SK-N-SH (cell line): ENCODE measurements around the gene B3GNT7. TPM values are rescaled to one million over a fixed set of nuclear protein-coding genes. Genes with fewer than 3 reads are reported as not detected.

Source experiments
- CTCF ChIA-PET: fragments of 300-600, 350-600 bp; formaldehyde crosslinking; extraction: SDS; loops from one replicate; lab custom pipeline; 2021; lab: Yijun Ruan, JAX
- POLR2A ChIA-PET: fragments of 350-600 bp; sonication (Branson Sonifier 250); formaldehyde crosslinking; extraction: SDS; loops from one replicate; lab custom pipeline; 2020; ENCODE audit warnings: antibody characterized with exemption, inconsistent platforms; lab: Yijun Ruan, JAX
- DNase-seq: peaks from one replicate; pipeline ENCODE4 v3.0.0; 2012
- H2AFZ ChIP-seq: fragments of 200-600 bp; sonication (generic); 2 replicates; pipeline ENCODE4 v1.8.1; 2016; ENCODE audit warnings: antibody characterized with exemption, mild to moderate bottlenecking, low read depth
- H3F3A ChIP-seq: fragments of 200-600 bp; sonication (generic); replicated peaks from 2 replicates; pipeline ENCODE3; 2016; ENCODE audit warnings: antibody characterized with exemption, mild to moderate bottlenecking; ENCODE audit not compliant: insufficient read depth
- H3K27ac ChIP-seq, 2 experiments: fragments of 200-500 bp in 1 of 2; fragments of 200-600 bp in 1 of 2; sonication (Bioruptor generic) in 1 of 2; sonication (generic), shearing (Covaris generic) in 1 of 2; 2 replicates each; pipeline versions ENCODE4 v1.5.1 to v1.6.1; 2014 to 2016; ENCODE audit warnings: low read depth in 2 of 2, inconsistent platforms in 1 of 2, low read length in 1 of 2, mild to moderate bottlenecking in 1 of 2, mixed read lengths in 1 of 2
- H3K27me3 ChIP-seq: fragments of 200-600 bp; sonication (generic), shearing (Covaris generic); 2 replicates; pipeline ENCODE4 v1.6.1; 2016; ENCODE audit warnings: mixed run types; ENCODE audit not compliant: insufficient read depth
- H3K36me3 ChIP-seq, 2 experiments: fragments of 200-500 bp in 1 of 2; fragments of 200-600 bp in 1 of 2; sonication (Bioruptor generic) in 1 of 2; sonication (generic) in 1 of 2; replicated peaks in 1 of 2; 2 replicates each; pipeline versions ENCODE3 to v1.5.1; 2014 to 2016; ENCODE audit warnings: low read length in 1 of 2, mild to moderate bottlenecking in 1 of 2; ENCODE audit not compliant: insufficient read depth in 2 of 2, control insufficient read depth in 1 of 2
- H3K4me1 ChIP-seq, 2 experiments: fragments of 200-500 bp in 1 of 2; fragments of 200-600 bp in 1 of 2; sonication (Bioruptor generic) in 1 of 2; sonication (generic), shearing (Covaris generic) in 1 of 2; 2 replicates each; pipeline versions ENCODE4 v1.5.1 to v1.6.1; 2014 to 2016; ENCODE audit warnings: low read depth in 1 of 2, low read length in 1 of 2, mixed run types in 1 of 2; ENCODE audit not compliant: insufficient read depth in 2 of 2, control insufficient read depth in 1 of 2
- H3K4me2 ChIP-seq: fragments of 200-600 bp; sonication (generic), shearing (Covaris generic); 2 replicates; pipeline ENCODE4 v1.6.1; 2017; ENCODE audit warnings: mixed run types
- H3K4me3 ChIP-seq, 2 experiments: fragments of 200-500 bp in 1 of 2; fragments of 200-600 bp in 1 of 2; sonication (Bioruptor generic) in 1 of 2; sonication (generic), shearing (Covaris generic) in 1 of 2; 2 replicates each; pipeline versions ENCODE4 v1.5.1 to v1.8.1; 2014 to 2016; ENCODE audit warnings: low read depth in 2 of 2, inconsistent platforms in 1 of 2, low read length in 1 of 2, mild to moderate bottlenecking in 1 of 2, mixed read lengths in 1 of 2, moderate library complexity in 1 of 2
- H3K79me2 ChIP-seq: fragments of 200-600 bp; sonication (generic); 2 replicates; pipeline ENCODE4 v1.8.1; 2017; ENCODE audit warnings: mild to moderate bottlenecking; ENCODE audit not compliant: insufficient read depth
- H3K9ac ChIP-seq: fragments of 200-600 bp; sonication (generic); 2 replicates; pipeline ENCODE4 v1.6.1; 2017; ENCODE audit warnings: mixed run types
- H3K9me2 ChIP-seq: fragments of 200-600 bp; sonication (generic); 2 replicates; pipeline ENCODE4 v1.6.1; 2017; ENCODE audit warnings: mixed run types
- H3K9me3 ChIP-seq: fragments of 200-600 bp; sonication (generic); 2 replicates; pipeline ENCODE4 v1.6.1; 2017; ENCODE audit warnings: mixed run types, mild to moderate bottlenecking, moderate library complexity
- H4K20me1 ChIP-seq: fragments of 200-600 bp; sonication (generic); 2 replicates; pipeline ENCODE4 v1.6.1; 2017; ENCODE audit warnings: mild to moderate bottlenecking, mixed run types; ENCODE audit not compliant: insufficient read depth
- EP300 ChIP-seq, 2 experiments: IDR thresholded peaks; 2 replicates each; pipeline versions ENCODE4 v1.4.0 to v1.6.1; 2012; ENCODE audit warnings: borderline replicate concordance in 1 of 2, low read depth in 1 of 2, low read length in 1 of 2
- EZH2phosphoT487 ChIP-seq: fragments of 200-600 bp; sonication (generic); IDR thresholded peaks from 2 replicates; pipeline ENCODE4 v1.6.1; 2017; ENCODE audit warnings: low read depth, mixed run types, mild to moderate bottlenecking, antibody characterized with exemption, moderate library complexity, borderline replicate concordance
- FOSL2 ChIP-seq: IDR thresholded peaks from 2 replicates; pipeline ENCODE4 v1.4.0; 2012; ENCODE audit warnings: low read depth, mild to moderate bottlenecking, moderate library complexity, borderline replicate concordance
- FOXM1 ChIP-seq: IDR thresholded peaks from 2 replicates; pipeline ENCODE4 v1.4.0; 2012; ENCODE audit warnings: low read depth, mild to moderate bottlenecking
- GABPA ChIP-seq: IDR thresholded peaks from 2 replicates; pipeline ENCODE4 v1.4.0; 2012; ENCODE audit warnings: low read depth, mild to moderate bottlenecking
- GATA2 ChIP-seq: sonication (generic); formaldehyde crosslinking; IDR thresholded peaks from 2 replicates; pipeline ENCODE4 v1.5.0; 2020; ENCODE audit warnings: mild to moderate bottlenecking, missing genetic modification reagents
- JUND ChIP-seq: IDR thresholded peaks from 2 replicates; pipeline ENCODE4 v1.4.0; 2012
- MEF2A ChIP-seq: IDR thresholded peaks from 2 replicates; pipeline ENCODE4 v1.4.0; 2012; ENCODE audit warnings: low read depth, borderline replicate concordance
- MXI1 ChIP-seq: IDR thresholded peaks from 2 replicates; pipeline ENCODE4 v1.6.1; 2012; ENCODE audit warnings: mild to moderate bottlenecking, low read depth, low read length, improper control_type of control experiment
- NRF1 ChIP-seq: IDR thresholded peaks from 2 replicates; pipeline ENCODE4 v1.6.1; 2012; ENCODE audit warnings: low read depth, mild to moderate bottlenecking, low read length
- RAD21 ChIP-seq: IDR thresholded peaks from 2 replicates; pipeline ENCODE4 v1.6.1; 2012; ENCODE audit warnings: mild to moderate bottlenecking, low read length
- REST ChIP-seq: IDR thresholded peaks from 2 replicates; pipeline ENCODE4 v1.6.1; 2012; ENCODE audit warnings: mild to moderate bottlenecking, low read depth, low read length, moderate library complexity
- RXRA ChIP-seq: IDR thresholded peaks from 2 replicates; pipeline ENCODE4 v1.4.0; 2012; ENCODE audit warnings: low read depth, mild to moderate bottlenecking, borderline replicate concordance
- SIN3A ChIP-seq: IDR thresholded peaks from 2 replicates; pipeline ENCODE4 v1.6.1; 2012; ENCODE audit warnings: low read depth, mild to moderate bottlenecking, low read length, moderate library complexity, borderline replicate concordance
- SMC3 ChIP-seq: IDR thresholded peaks from 2 replicates; pipeline ENCODE4 v1.6.1; 2012; ENCODE audit warnings: low read depth, low read length, improper control_type of control experiment
- TAF1 ChIP-seq: IDR thresholded peaks from 2 replicates; pipeline ENCODE4 v1.6.1; 2012; ENCODE audit warnings: low read depth, mild to moderate bottlenecking, low read length, moderate library complexity, borderline replicate concordance
- TCF12 ChIP-seq: IDR thresholded peaks from 2 replicates; pipeline ENCODE4 v1.4.0; 2012
- TEAD4 ChIP-seq: IDR thresholded peaks from 2 replicates; pipeline ENCODE4 v1.4.0; 2012; ENCODE audit warnings: mild to moderate bottlenecking, borderline replicate concordance; ENCODE audit not compliant: insufficient read depth
- USF2 ChIP-seq: fragments of 150-350 bp; IDR thresholded peaks from 2 replicates; pipeline ENCODE4 v1.6.1; 2017; ENCODE audit warnings: antibody characterized with exemption, low read length, low read depth, borderline replicate concordance
- WGBS: methylation state at CpG from one replicate; pipeline ENCODE4 v1.1.6; 2017; ENCODE audit warnings: low lambda C conversion rate; 5-methylcytosine and 5-hydroxymethylcytosine counted together
- polyA plus RNA-seq, 3 experiments: library from polyadenylated mRNA; depleted of rRNA; stranded (reverse); fragments of >200 nt; gene quantifications; 2 replicates each; pipeline ENCODE4 v1.2.3, GENCODE V29; 2012

Gene B3GNT7
- polyA plus RNA-seq, 1 of the 3 experiments (the other 2 are of a cell fraction): 0.12 TPM

GRCh38 chr2:231380307-231380706 is 15.2 kb upstream of the B3GNT7 start (continued):
- TF ChIP-seq SMC3 (no peak), MXI1 (no peak), REST (no peak), EP300 (IDR thresholded peaks at IDR 0.05; ENCODE audit: borderline replicate concordance in 1 of 2, low read depth in 1 of 2, low read length in 1 of 2) (no peak), JUND (no peak), TEAD4 (no peak)

GRCh38 chr2:231380991-231381847 is 14.3 kb upstream of the B3GNT7 start:
- H2AFZ ChIP-seq: no peak overlapping the region
- TF ChIP-seq RAD21: no peak
- TF ChIP-seq TAF1: no peak
- no peak for TF ChIP-seq SIN3A
- TF ChIP-seq FOSL2: no peak
- TF ChIP-seq EP300 (IDR thresholded peaks at IDR 0.05; ENCODE audit: borderline replicate concordance in 1 of 2, low read depth in 1 of 2, low read length in 1 of 2): no peak
- no peak for TF ChIP-seq TCF12
- TF ChIP-seq GATA2 (CRISPR knock-in tag): no peak
- TF ChIP-seq FOXM1: no peak
- TF ChIP-seq EZH2phosphoT487: no peak
- no peak for TF ChIP-seq TEAD4
- no peak for TF ChIP-seq NRF1
- no peak for TF ChIP-seq GABPA
- TF ChIP-seq RXRA: no peak
- TF ChIP-seq MEF2A: no peak
- TF ChIP-seq USF2: no peak
- TF ChIP-seq, all 33 proteins: peak for 0
- no peaks in the 10 kb centered on the region for H3K9me2 ChIP-seq
- no peaks in the 10 kb centered on the region; a peak in 2 of 4 replicates for H3K4me1 ChIP-seq
- H3K79me2 ChIP-seq: no peaks in the 10 kb centered on the region
- no peak overlapping the region for H3K4me3 ChIP-seq
- no peak overlapping the region for H3K27ac ChIP-seq
- H3K9ac ChIP-seq: no peak overlapping the region
- H3K9me3 ChIP-seq: peaks cover 7% of the 10 kb centered on the region; the same call in 1 of the 2 replicates
- 78% methylated on average over 5 of the region's 5 CpGs for WGBS
- H3F3A ChIP-seq: no peaks in the 10 kb centered on the region
- POLR2A ChIA-PET: no interaction called here
- H3K36me3 ChIP-seq: no peaks in the 10 kb centered on the region
- CTCF ChIA-PET: no interaction called here
- no peak overlapping the region for H3K4me2 ChIP-seq
- DNase-seq: no peak
- no peaks in the 10 kb centered on the region for H3K27me3 ChIP-seq
- H4K20me1 ChIP-seq: no peaks in the 10 kb centered on the region
